PFSK-1 (cell line): ENCODE measurements around the gene NRP1.

ENCODE experiments used
- FOXP2 ChIP-seq: optimal IDR thresholded peaks from 2 replicates; pipeline ENCODE3; 2011; ENCODE audit warnings: borderline replicate concordance, control low read depth, inconsistent platforms; ENCODE audit not compliant: insufficient read depth; ENCODE audit errors: extremely low read length, extremely low read depth
- POLR2AphosphoS5 ChIP-seq: IDR thresholded peaks from 2 replicates; pipeline ENCODE4 v1.6.1; 2012; ENCODE audit warnings: low read depth, mild to moderate bottlenecking, control low read depth, low read length, moderate library complexity
- REST ChIP-seq, 2 experiments: IDR thresholded peaks; 2 replicates each; pipeline versions ENCODE4 v1.6.1 to v1.8.0; 2011 to 2012; ENCODE audit warnings: low read depth in 2 of 2, low read length in 2 of 2, control low read depth in 1 of 2, inconsistent platforms in 1 of 2, mild to moderate bottlenecking in 1 of 2, moderate library complexity in 1 of 2; ENCODE audit not compliant: insufficient read depth in 1 of 2
- SIN3A ChIP-seq: IDR thresholded peaks from 2 replicates; pipeline ENCODE4 v1.6.1; 2012; ENCODE audit warnings: mild to moderate bottlenecking, low read length, moderate library complexity, borderline replicate concordance; ENCODE audit not compliant: insufficient read depth
- TAF1 ChIP-seq: IDR thresholded peaks from 2 replicates; pipeline ENCODE4 v1.6.1; 2012; ENCODE audit warnings: low read length, control low read depth, borderline replicate concordance; ENCODE audit not compliant: insufficient read depth

Gene NRP1

GRCh38 chr10:33335551-33335800, 1.0 kb upstream of the NRP1 start:
- TF ChIP-seq SIN3A, result no peak
- TF ChIP-seq TAF1, result no peak
- no peak for TF ChIP-seq POLR2AphosphoS5
- TF ChIP-seq REST (IDR thresholded peaks at IDR 0.05; ENCODE audit: insufficient read depth in 1 of 2, low read depth in 2 of 2, low read length in 2 of 2), result no peak
- no peak for TF ChIP-seq FOXP2

- TF ChIP-seq FOXP2, result no peak
- no peak; the same call in 1 of the 2 replicates for TF ChIP-seq SIN3A
- no peak for TF ChIP-seq POLR2AphosphoS5
- TF ChIP-seq REST (IDR thresholded peaks at IDR 0.05; ENCODE audit: insufficient read depth in 1 of 2, low read depth in 2 of 2, low read length in 2 of 2), result no peak
- no peak for TF ChIP-seq TAF1
These were observed 511 bp upstream of the NRP1 start for GRCh38 chr10:33334805-33335550.

- TF ChIP-seq SIN3A, result no peak
- no peak for TF ChIP-seq FOXP2
- TF ChIP-seq TAF1, result no peak
- no peak for TF ChIP-seq POLR2AphosphoS5
- TF ChIP-seq REST (IDR thresholded peaks at IDR 0.05; ENCODE audit: insufficient read depth in 1 of 2, low read depth in 2 of 2, low read length in 2 of 2), result no peak
These were observed 986 bp downstream of the NRP1 start for GRCh38 chr10:33333260-33334101.

GRCh38 chr10:33332183-33333065, 2.0 kb downstream of the NRP1 start:
- TF ChIP-seq POLR2AphosphoS5, result no peak
- no peak for TF ChIP-seq TAF1
- no peak for TF ChIP-seq REST (IDR thresholded peaks at IDR 0.05; ENCODE audit: insufficient read depth in 1 of 2, low read depth in 2 of 2, low read length in 2 of 2)
- TF ChIP-seq SIN3A, result no peak
- TF ChIP-seq FOXP2, result no peak
